ENCODE data around the gene LAMA2. TPM values are rescaled to one million over a fixed set of nuclear protein-coding genes. Genes with fewer than 3 reads are reported as not detected.

Gene LAMA2
- polyA plus RNA-seq, 1 donor from 2014 or later = 2.5 TPM

- H3F3A ChIP-seq (ENCODE audit: insufficient read depth, low read length, poor library complexity, severe bottlenecking) = peaks cover 4% of the 10 kb centered on the region
- H3K27ac ChIP-seq (ENCODE audit: low read length) = no peak overlapping the region
- no peaks in the 10 kb centered on the region for H3K27me3 ChIP-seq (ENCODE audit: insufficient read depth, low read depth, low read length)
- H3K9ac ChIP-seq (ENCODE audit: low read length) = no peak overlapping the region
- no peaks in the 10 kb centered on the region for H3K9me2 ChIP-seq (ENCODE audit: insufficient read depth, low read length)
- H3K4me3 ChIP-seq (ENCODE audit: low read length) = no peak overlapping the region
- H3K4me2 ChIP-seq (ENCODE audit: low read length) = no peak overlapping the region
- no peak for TF ChIP-seq EZH2 (IDR thresholded peaks at IDR 0.05; ENCODE audit: borderline replicate concordance, insufficient read depth, low read length, poor library complexity, severe bottlenecking)
- no peak for TF ChIP-seq RAD21 (conservative IDR thresholded peaks at IDR 0.05)
- TF ChIP-seq TAF1 (IDR thresholded peaks at IDR 0.05; ENCODE audit: low read depth) = no peak
- TF ChIP-seq SMC3 (conservative IDR thresholded peaks at IDR 0.05; ENCODE audit: poor library complexity) = no peak
- no peak for TF ChIP-seq MXI1 (conservative IDR thresholded peaks at IDR 0.05; ENCODE audit: poor library complexity, severe bottlenecking)
- TF ChIP-seq REST (IDR thresholded peaks at IDR 0.05; ENCODE audit: borderline replicate concordance) = no peak
- no peak for TF ChIP-seq EP300 (conservative IDR thresholded peaks at IDR 0.05; ENCODE audit: poor library complexity, severe bottlenecking)
- no peak for TF ChIP-seq CTCF (IDR thresholded peaks at IDR 0.05; ENCODE audit: poor library complexity, severe bottlenecking)
- TF ChIP-seq POLR2AphosphoS5 (IDR thresholded peaks at IDR 0.05) = no peak
- no peak overlapping the region for H2AFZ ChIP-seq (ENCODE audit: low read depth, low read length)
- H3K79me2 ChIP-seq (replicated peaks; ENCODE audit: insufficient read depth, low read length) = no peaks in the 10 kb centered on the region
- H4K20me1 ChIP-seq (ENCODE audit: insufficient read depth) = no peaks in the 10 kb centered on the region
- no peaks in the 10 kb centered on the region for H3K36me3 ChIP-seq (ENCODE audit: insufficient read depth, low read length)
- no peaks in the 10 kb centered on the region for H3K9me3 ChIP-seq (ENCODE audit: low read length)
Measured at GRCh38 chr6:129100164-129100563, 217.2 kb downstream of the LAMA2 start.

- no peak overlapping the region for H2AFZ ChIP-seq (ENCODE audit: low read depth, low read length)
- no peaks in the 10 kb centered on the region for H3K36me3 ChIP-seq (ENCODE audit: insufficient read depth, low read length)
- H3K9me2 ChIP-seq (ENCODE audit: insufficient read depth, low read length) = no peaks in the 10 kb centered on the region
- H3F3A ChIP-seq (ENCODE audit: insufficient read depth, low read length, poor library complexity, severe bottlenecking) = peaks cover 14% of the 10 kb centered on the region
- TF ChIP-seq EZH2 (IDR thresholded peaks at IDR 0.05; ENCODE audit: borderline replicate concordance, insufficient read depth, low read length, poor library complexity, severe bottlenecking) = no peak
- peak; percentile 76 for TF ChIP-seq EP300 (conservative IDR thresholded peaks at IDR 0.05; ENCODE audit: poor library complexity, severe bottlenecking)
- peak; percentile 22 for TF ChIP-seq POLR2AphosphoS5 (IDR thresholded peaks at IDR 0.05)
- TF ChIP-seq REST (IDR thresholded peaks at IDR 0.05; ENCODE audit: borderline replicate concordance) = no peak
- H3K9ac ChIP-seq (ENCODE audit: low read length) = no peak overlapping the region
- H3K4me3 ChIP-seq (ENCODE audit: low read length) = no peak overlapping the region
- no peaks in the 10 kb centered on the region for H3K79me2 ChIP-seq (replicated peaks; ENCODE audit: insufficient read depth, low read length)
- no peak overlapping the region for H3K27ac ChIP-seq (ENCODE audit: low read length)
- H3K4me2 ChIP-seq (ENCODE audit: low read length) = no peak overlapping the region
- no peaks in the 10 kb centered on the region for H4K20me1 ChIP-seq (ENCODE audit: insufficient read depth)
- no peaks in the 10 kb centered on the region for H3K27me3 ChIP-seq (ENCODE audit: insufficient read depth, low read depth, low read length)
- no peaks in the 10 kb centered on the region for H3K9me3 ChIP-seq (ENCODE audit: low read length)
Measured at GRCh38 chr6:129102741-129103140, 219.8 kb downstream of the LAMA2 start.
